ENCODE results near the gene ASIC2. TPM values are rescaled to one million over a fixed set of nuclear protein-coding genes. Genes with fewer than 3 reads are reported as not detected.

Gene ASIC2
- total RNA-seq, 1 experiment from 2014 or later: not detected

GRCh38 chr17:33127706-33128105 lies 165.4 kb downstream of the ASIC2 start:
- no peaks in the 10 kb centered on the region for H3K36me3 Mint-ChIP-seq (ENCODE audit: insufficient read depth, unreplicated experiment)
- H3K27me3 Mint-ChIP-seq (ENCODE audit: insufficient read depth, unreplicated experiment): peaks cover 3% of the 10 kb centered on the region
- H3K9me3 Mint-ChIP-seq (ENCODE audit: unreplicated experiment): no peaks in the 10 kb centered on the region
- BruUV-seq (replicated peaks): no TSS peak
- peak; percentile 76 for DNase-seq (ENCODE audit: unreplicated experiment)
- ChIA-PET CTCF (interaction anchor here (0.6 to 1.0 kb wide), 3 partner anchors 72 to 298 kb away, joined by 3 read pairs; no protein-coding TSS in a partner anchor), POLR2A (interaction anchor here (0.6 to 1.0 kb wide), 7 partner anchors 11 to 139 kb away, joined by 3 to 4 read pairs (median 3); no protein-coding TSS in a partner anchor)
- intact Hi-C loops (cut with micrococcal nuclease): loop anchor here (2.0 kb wide), 1 partner anchor 139 kb away; no protein-coding TSS in a partner anchor
- H3K27ac Mint-ChIP-seq (ENCODE audit: low read depth, unreplicated experiment): peak overlapping the region; percentile 20
- no peak for TF ChIP-seq CTCF (IDR thresholded peaks at IDR 0.05; ENCODE audit: unreplicated experiment)
- H3K4me1 Mint-ChIP-seq (ENCODE audit: insufficient read depth, unreplicated experiment): peaks cover 35% of the 10 kb centered on the region
- H3K4me3 Mint-ChIP-seq (ENCODE audit: unreplicated experiment): peak overlapping the region; percentile 35

- Mint-ChIP-seq H3K27ac (ENCODE audit: low read depth, unreplicated experiment) (no peak overlapping the region), H3K27me3 (ENCODE audit: insufficient read depth, unreplicated experiment) (no peaks in the 10 kb centered on the region), H3K9me3 (ENCODE audit: unreplicated experiment) (no peaks in the 10 kb centered on the region), H3K4me3 (ENCODE audit: unreplicated experiment) (no peak overlapping the region), H3K36me3 (ENCODE audit: insufficient read depth, unreplicated experiment) (no peaks in the 10 kb centered on the region), H3K4me1 (ENCODE audit: insufficient read depth, unreplicated experiment) (peaks cover 44% of the 10 kb centered on the region)
- no peak for DNase-seq (ENCODE audit: unreplicated experiment)
- no TSS peak for BruUV-seq (replicated peaks)
- POLR2A ChIA-PET: interaction anchor here (0.7 kb wide), 1 partner anchor 88 kb away, joined by 3 read pairs; no protein-coding TSS in a partner anchor
- intact Hi-C loops (cut with micrococcal nuclease): loop anchor here (2.0 kb wide), 1 partner anchor 141 kb away; no protein-coding TSS in a partner anchor
- no peak for TF ChIP-seq CTCF (IDR thresholded peaks at IDR 0.05; ENCODE audit: unreplicated experiment)
- CTCF ChIA-PET: no interaction called here
Measured at GRCh38 chr17:33126086-33126485, 167.0 kb downstream of the ASIC2 start.

GRCh38 chr17:33125552-33125950 lies 167.5 kb downstream of the ASIC2 start:
- no peak for DNase-seq (ENCODE audit: unreplicated experiment)
- CTCF ChIA-PET: no interaction called here
- no peak for TF ChIP-seq CTCF (IDR thresholded peaks at IDR 0.05; ENCODE audit: unreplicated experiment)
- no TSS peak for BruUV-seq (replicated peaks)
- Mint-ChIP-seq H3K4me3 (ENCODE audit: unreplicated experiment) (no peak overlapping the region), H3K27me3 (ENCODE audit: insufficient read depth, unreplicated experiment) (no peaks in the 10 kb centered on the region), H3K9me3 (ENCODE audit: unreplicated experiment) (no peaks in the 10 kb centered on the region), H3K27ac (ENCODE audit: low read depth, unreplicated experiment) (no peak overlapping the region), H3K36me3 (ENCODE audit: insufficient read depth, unreplicated experiment) (no peaks in the 10 kb centered on the region), H3K4me1 (ENCODE audit: insufficient read depth, unreplicated experiment) (peaks cover 46% of the 10 kb centered on the region)
- POLR2A ChIA-PET: interaction anchor here (0.6 to 0.7 kb wide), 2 partner anchors 35 to 89 kb away, joined by 3 read pairs; no protein-coding TSS in a partner anchor
- intact Hi-C loops (cut with micrococcal nuclease): no loop called here

GRCh38 chr17:33124871-33125551 lies 168.1 kb downstream of the ASIC2 start:
- ChIA-PET POLR2A (interaction anchor here (0.6 kb wide), 1 partner anchor 36 kb away, joined by 3 read pairs; no protein-coding TSS in a partner anchor), CTCF (no interaction called here)
- H3K27ac Mint-ChIP-seq (ENCODE audit: low read depth, unreplicated experiment): no peak overlapping the region
- peaks cover 46% of the 10 kb centered on the region for H3K4me1 Mint-ChIP-seq (ENCODE audit: insufficient read depth, unreplicated experiment)
- peak; percentile 26 for DNase-seq (ENCODE audit: unreplicated experiment)
- no peaks in the 10 kb centered on the region for H3K36me3 Mint-ChIP-seq (ENCODE audit: insufficient read depth, unreplicated experiment)
- no peak overlapping the region for H3K4me3 Mint-ChIP-seq (ENCODE audit: unreplicated experiment)
- no peaks in the 10 kb centered on the region for H3K9me3 Mint-ChIP-seq (ENCODE audit: unreplicated experiment)
- intact Hi-C loops (cut with micrococcal nuclease): no loop called here
- no peaks in the 10 kb centered on the region for H3K27me3 Mint-ChIP-seq (ENCODE audit: insufficient read depth, unreplicated experiment)
- BruUV-seq (replicated peaks): no TSS peak
- TF ChIP-seq CTCF (IDR thresholded peaks at IDR 0.05; ENCODE audit: unreplicated experiment): no peak
